ENCODE measurements around the gene CEP170B.
"Not testable (repeated sequence)": the region's sequence is repeated elsewhere in the genome, so short reads cannot be mapped to it uniquely, and the experiment has no call there.

CEP170B gene

DNA sequence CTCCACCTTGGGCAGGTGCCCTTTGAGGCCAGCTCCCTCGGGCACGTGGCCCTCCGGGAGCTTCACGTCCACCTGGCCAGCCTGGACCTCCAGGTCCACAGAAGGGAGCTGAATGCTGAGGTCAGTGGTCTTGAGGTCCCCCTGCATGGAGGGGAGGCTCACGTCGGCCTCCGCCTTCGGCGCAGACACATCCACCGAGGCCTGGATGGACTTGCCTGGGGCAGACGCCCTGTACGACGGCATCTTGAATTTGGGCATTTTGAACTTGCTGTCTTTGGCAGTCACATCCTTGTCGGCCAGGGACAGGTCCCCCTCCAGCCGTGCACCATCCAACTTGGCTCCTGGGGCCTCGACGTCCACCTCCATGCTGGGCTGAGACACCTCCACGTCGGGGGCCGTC is 80.2 kb downstream of the CEP170B start:
- not testable (repeated sequence) for DNase-seq (ENCODE audit: low read depth); H3K4me3 ChIP-seq (ENCODE audit: low read depth, low read length)

All from LNCaP clone FGC (cell line).